C4-2B (cell line): ENCODE measurements around the gene CEACAM19.

Source experiments
- H3K27ac ChIP-seq: fragments of 450-650 bp; 2 replicates; pipeline ENCODE4 v1.5.1; 2017
- CTCF ChIP-seq: fragments of 450-650 bp; conservative IDR thresholded peaks from 2 replicates; pipeline ENCODE4 v1.5.1; 2017; ENCODE audit warnings: mild to moderate bottlenecking
- ZFX ChIP-seq: fragments of 450-650 bp; IDR thresholded peaks from 2 replicates; pipeline ENCODE4 v1.6.1; 2017

The CEACAM19 gene

GRCh38 chr19:44648631-44649251 is 22.5 kb upstream of the CEACAM19 start:
- no peak overlapping the region for H3K27ac ChIP-seq

GRCh38 chr19:44649578-44650145 is 21.6 kb upstream of the CEACAM19 start:
- TF ChIP-seq CTCF: no peak
- no peak for TF ChIP-seq ZFX
- H3K27ac ChIP-seq: no peak overlapping the region

More at GRCh38 chr19:44648631-44649251, 22.5 kb upstream of the CEACAM19 start:
- no peak for TF ChIP-seq ZFX
- TF ChIP-seq CTCF: no peak

- no peak for TF ChIP-seq CTCF
- no peak for TF ChIP-seq ZFX
- H3K27ac ChIP-seq: no peak overlapping the region
These were observed 17.9 kb upstream of the CEACAM19 start for GRCh38 chr19:44653343-44653742.

GRCh38 chr19:44653977-44654774 is 17.1 kb upstream of the CEACAM19 start:
- TF ChIP-seq ZFX (no peak), CTCF (no peak)
- no peak overlapping the region for H3K27ac ChIP-seq

GRCh38 chr19:44657211-44657921 is 13.9 kb upstream of the CEACAM19 start:
- H3K27ac ChIP-seq: no peak overlapping the region
- TF ChIP-seq ZFX (no peak), CTCF (peak; percentile 73)

- TF ChIP-seq ZFX (no peak), CTCF (no peak)
- no peak overlapping the region for H3K27ac ChIP-seq
These were observed 13.1 kb upstream of the CEACAM19 start for GRCh38 chr19:44658069-44658733.
